Retinal pigment epithelial cell (primary cell): ENCODE data around the gene RELT.

Source experiments
- DNase-seq: peaks from one replicate; pipeline ENCODE4 v3.0.0-alpha.2; 2010; ENCODE audit warnings: low read depth
- H3K4me3 ChIP-seq: 2 replicates; pipeline ENCODE4 v1.5.1; 2011; ENCODE audit warnings: mild to moderate bottlenecking, low read length, control low read depth, moderate library complexity
- TF ChIP-seq, protein P1 (sequence below): conservative IDR thresholded peaks from 2 replicates; pipeline ENCODE4 v1.5.1; 2011; ENCODE audit warnings: low read depth, low read length, control low read depth, inconsistent platforms

RELT gene

DNA sequence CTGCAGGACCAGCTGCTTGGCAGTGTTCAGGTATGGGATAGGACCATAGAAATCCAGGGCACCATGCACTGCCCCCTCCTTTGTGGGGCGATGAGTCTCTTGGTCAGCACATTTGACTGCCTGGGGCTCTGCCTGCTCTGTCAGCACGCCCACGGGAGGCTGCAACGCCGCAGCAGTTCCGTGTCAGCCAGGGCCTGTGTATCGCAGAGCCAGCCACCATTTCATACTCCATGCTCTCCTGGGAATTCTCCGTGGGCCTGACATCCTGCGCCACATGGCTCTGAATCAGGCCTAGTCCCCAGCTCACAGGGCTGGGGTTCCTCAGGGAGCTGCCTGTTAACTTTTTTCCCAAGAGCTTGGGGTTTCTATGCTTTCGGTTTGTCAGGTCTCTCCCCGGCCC lies 16.9 kb upstream of the RELT start:
- DNase-seq: no peak
- H3K4me3 ChIP-seq: no peak overlapping the region

DNA sequence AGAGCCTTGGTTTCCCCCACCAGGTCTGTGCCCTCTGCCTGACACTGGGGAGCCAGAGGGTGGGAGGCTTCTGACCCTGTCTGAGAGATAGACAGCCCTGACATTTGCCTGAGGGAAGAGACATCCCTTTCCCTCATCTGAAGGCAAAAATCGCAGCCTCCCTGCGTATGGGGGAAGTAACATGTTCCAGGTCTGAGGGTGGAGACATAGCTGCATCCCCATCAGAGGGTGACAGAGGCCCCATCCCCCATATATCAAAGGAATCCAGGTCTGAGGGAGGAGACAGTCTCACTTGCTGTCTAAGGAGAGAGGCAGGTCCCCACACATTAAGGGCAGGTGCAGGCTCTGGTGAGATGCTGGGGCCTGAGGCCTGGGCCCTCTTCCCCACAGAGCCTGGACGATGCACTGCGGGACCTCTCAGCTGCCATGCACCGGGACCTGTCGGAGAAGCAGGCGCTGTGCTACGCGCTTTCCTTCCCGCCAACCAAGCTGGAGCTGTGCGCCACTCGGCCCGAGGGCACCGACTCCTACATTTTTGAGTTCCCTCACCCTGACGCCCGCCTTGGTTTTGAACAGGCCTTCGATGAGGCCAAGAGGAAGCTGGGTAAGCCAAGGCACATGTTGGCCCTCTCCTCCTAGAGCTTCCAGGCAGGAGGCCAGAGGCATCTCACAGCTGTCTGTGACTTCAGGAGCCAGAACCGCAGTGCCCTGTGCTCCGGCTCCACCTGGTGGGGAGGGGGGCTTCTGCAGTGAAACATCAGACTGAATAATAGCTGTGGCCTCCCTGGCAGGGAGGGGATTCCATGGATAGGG lies 16.1 kb upstream of the RELT start:
- TF ChIP-seq, protein P1, sequence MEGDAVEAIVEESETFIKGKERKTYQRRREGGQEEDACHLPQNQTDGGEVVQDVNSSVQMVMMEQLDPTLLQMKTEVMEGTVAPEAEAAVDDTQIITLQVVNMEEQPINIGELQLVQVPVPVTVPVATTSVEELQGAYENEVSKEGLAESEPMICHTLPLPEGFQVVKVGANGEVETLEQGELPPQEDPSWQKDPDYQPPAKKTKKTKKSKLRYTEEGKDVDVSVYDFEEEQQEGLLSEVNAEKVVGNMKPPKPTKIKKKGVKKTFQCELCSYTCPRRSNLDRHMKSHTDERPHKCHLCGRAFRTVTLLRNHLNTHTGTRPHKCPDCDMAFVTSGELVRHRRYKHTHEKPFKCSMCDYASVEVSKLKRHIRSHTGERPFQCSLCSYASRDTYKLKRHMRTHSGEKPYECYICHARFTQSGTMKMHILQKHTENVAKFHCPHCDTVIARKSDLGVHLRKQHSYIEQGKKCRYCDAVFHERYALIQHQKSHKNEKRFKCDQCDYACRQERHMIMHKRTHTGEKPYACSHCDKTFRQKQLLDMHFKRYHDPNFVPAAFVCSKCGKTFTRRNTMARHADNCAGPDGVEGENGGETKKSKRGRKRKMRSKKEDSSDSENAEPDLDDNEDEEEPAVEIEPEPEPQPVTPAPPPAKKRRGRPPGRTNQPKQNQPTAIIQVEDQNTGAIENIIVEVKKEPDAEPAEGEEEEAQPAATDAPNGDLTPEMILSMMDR: peak; percentile 65
- H3K4me3 ChIP-seq: no peak overlapping the region
- DNase-seq: no peak

More for the DNA sequence above, 16.9 kb upstream of the RELT start:
- TF ChIP-seq, protein P1: no peak

DNA sequence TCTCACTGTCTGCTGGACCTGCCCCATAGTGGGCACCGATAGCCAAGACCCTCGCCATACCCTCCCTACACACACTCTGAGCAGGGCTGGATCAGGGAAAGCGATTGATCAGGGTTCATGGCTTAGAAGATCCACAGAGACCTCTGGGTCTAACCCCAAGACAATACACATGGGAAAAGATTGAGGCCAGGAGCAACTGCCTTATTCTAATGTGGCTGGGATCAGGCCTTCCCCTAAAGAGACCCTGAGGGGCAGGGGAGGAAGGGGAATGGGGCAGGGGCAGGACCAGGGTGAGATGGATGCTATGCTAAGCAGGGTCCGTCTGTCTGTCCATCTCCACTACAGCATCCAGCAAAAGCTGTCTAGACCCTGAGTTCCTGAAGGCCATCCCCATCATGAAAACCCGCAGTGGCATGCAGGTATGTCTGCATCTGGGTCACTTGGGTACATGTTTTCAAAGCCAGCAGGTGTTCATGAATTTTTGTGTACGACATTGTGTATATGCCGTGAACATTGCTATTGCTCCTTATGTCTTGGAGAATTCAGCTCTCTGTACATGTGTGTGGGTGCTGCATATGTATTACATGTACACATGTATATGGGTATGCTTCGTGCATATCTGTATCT lies 15.3 kb upstream of the RELT start:
- TF ChIP-seq, protein P1: no peak
- DNase-seq: no peak

DNA sequence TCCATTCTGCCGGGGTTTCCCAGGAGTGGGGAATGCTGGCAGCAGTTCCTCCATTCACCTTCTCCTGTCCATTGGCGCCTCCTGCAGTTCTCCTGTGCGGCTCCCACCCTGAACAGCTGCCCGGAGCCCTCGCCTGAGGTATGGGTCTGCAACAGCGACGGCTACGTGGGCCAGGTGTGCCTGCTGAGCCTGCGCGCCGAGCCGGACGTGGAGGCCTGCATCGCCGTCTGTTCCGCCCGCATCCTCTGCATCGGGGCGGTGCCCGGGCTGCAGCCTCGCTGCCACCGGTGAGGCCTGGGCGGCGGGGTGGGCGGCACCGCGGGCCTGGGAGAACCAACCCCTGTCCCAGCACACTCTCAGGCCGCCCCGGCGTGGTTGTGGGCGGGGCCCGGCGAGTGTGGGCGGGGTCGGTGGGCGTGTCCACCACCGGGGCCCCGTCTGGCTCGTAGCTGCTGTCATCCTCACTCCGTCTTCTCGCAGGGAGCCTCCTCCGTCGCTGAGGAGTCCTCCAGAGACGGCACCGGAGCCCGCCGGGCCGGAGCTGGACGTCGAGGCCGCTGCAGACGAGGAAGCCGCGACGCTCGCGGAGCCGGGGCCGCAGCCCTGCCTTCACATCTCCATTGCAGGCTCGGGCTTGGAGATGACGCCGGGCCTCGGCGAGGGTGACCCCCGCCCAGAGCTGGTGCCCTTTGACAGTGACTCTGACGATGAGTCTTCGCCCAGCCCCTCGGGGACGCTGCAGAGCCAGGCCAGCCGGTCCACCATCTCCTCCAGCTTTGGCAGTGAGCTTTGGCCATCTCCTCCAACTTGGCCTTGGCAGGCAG lies 14.0 kb upstream of the RELT start:
- H3K4me3 ChIP-seq: no peak overlapping the region
- TF ChIP-seq, protein P1: no peak
- no peak for DNase-seq

More for the DNA sequence above, 15.3 kb upstream of the RELT start:
- H3K4me3 ChIP-seq: no peak overlapping the region

DNA sequence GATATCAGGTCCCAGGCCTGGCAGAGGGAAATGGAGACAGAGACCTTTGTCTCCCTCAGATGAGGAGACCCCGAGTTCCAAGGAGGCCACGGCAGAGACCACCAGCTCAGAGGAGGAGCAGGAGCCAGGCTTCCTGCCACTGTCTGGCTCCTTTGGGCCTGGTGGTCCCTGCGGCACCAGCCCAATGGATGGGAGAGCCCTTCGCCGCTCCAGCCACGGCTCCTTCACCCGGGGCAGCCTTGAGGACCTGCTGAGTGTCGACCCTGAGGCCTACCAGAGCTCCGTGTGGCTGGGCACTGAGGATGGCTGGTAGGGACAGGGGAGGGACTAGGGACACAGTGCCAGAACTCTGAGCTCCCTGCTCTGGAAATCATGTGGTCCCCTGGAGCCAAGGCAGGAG lies 13.1 kb upstream of the RELT start:
- DNase-seq: no peak
- no peak overlapping the region for H3K4me3 ChIP-seq
- TF ChIP-seq, protein P1: no peak

DNA sequence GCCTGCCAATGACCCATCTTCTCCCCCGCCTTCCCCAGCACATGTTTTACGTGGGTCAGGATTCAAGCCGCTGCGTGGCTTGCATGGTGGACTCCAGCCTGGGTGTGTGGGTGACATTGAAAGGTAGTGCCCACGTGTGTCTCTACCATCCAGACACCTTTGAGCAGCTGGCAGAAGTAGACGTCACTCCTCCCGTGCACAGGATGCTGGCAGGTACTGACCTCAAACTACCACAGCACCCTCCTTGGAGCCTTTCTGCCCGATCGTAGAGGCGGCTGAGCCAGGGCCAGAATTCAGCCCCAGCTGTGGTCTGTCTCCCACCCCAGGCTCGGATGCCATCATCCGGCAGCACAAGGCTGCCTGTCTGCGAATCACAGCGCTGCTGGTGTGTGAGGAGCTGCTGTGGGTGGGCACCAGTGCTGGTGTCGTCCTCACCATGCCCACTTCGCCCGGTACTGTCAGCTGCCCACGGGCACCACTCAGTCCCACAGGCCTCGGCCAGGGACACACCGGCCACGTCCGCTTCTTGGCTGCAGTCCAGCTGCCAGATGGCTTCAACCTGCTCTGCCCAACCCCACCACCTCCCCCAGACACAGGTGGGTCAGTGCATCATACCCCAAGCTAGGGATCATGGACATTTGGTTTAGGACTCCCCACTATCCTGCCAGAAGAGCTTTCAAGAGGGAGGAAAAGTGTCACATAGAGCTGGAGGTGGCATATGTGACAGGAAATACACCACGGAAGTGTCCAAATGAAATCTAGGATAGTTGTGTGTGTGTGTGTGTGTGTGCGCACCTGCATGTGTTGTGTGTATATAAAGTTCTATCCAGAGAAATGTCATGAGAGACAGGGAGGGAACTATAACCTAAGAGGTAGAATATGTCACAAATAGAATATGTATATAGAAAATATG lies 10.6 kb upstream of the RELT start:
- H3K4me3 ChIP-seq: no peak overlapping the region
- DNase-seq: no peak
- TF ChIP-seq, protein P1: no peak
